ENCODE data around the gene ZNF319.

ZNF319 gene

DNA sequence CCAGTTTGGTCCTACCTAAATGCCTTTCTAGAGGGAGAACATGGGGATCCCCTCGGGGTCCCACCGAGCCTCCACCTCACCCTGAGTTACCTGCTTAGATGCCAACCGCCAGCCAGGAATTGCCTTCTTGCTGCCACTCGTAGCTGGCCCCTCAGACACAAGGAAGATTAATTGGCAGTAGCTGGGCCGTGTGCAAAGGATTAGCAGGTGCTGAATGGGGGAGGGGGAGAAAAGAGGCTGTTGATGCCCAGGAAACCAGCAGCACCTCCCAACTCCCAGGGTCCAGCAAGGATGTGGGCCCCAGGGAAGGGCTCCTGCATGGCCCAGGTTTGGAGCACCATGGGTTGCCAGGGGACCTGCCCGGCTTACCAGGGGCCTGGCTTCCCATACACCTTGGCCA lies 29.5 kb downstream of the ZNF319 start, which contains the start of gene CNGB1:
Gene CNGB1, minus strand, starts transcription at position 159 of the 400 bp plus-strand sequence. CDS start 3,842 bp downstream, outside the sequence.
- DNase-seq: no peak

- no peak for DNase-seq
These were observed 30.2 kb downstream of the ZNF319 start for GRCh38 chr16:57970319-57970718.

DNA sequence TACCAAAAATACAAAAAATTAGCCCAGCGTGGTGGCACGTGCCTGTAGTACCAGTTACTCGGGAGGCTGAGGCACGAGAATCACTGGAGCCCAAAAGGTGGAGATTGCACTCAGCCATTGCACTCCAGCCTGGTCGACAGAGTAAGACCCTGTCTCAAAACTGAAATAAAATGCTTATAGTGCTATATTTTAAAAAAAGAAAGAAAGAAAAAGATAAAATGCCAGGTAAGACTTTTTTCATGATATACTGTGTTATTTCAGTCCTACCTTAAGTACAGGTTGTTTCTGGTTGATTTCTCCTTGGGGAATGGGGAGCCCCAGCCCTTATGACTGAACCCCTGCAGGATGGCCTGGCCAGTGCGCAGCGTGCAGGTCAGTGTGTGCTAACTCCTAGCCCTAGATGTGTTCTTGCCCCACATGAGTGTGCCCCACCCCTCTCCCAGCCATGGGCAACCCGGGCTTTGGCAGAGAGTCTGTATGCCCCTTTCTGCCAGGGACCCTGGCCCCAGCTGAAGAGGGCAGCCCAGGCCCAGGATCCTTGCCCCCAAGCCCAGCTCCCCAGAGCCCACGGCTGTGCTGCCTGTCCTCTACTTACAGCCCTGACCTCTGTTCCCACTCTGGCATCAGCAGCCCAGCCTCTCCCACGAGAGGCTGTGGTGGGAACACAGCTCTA lies 30.9 kb downstream of the ZNF319 start:
- no peak for DNase-seq

DNA sequence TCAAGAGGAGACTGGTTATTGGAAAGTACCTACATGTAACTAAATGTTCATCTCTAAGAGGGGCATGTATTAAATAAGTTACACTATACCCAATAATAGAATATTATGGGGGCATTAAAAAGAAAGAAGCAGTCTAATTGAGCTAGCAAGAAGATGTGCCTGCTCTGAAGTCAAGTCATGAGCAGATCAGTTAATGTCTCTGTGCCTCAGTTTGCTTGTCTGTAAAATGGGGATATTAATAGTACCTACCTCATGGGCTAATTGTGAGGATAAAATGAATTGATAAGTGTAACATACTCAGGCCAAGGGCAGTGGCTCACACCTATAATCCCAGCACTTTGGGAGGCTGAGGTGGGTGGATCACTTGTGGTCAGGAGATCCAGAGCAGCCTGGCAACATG lies 32.6 kb downstream of the ZNF319 start:
- no peak for DNase-seq

DNA sequence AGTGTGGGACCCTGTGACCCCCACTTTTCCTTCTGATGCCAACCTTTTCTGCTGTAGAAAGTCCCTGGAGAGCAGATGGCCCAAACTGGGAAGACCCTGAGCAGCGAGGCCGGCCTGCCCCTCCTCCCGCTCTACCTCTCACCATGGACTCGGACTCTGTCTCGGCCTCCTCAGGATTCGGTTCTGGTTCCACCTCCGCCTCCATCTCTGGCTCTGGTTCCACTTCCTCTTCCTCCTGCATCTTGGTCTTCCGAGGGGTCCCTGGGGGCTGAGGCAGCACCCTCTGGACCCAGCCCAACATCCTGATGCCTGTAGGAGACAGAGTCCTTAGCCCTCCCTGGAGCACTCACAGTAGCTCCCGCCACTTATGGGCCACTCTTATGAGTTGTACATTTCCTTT lies 33.5 kb downstream of the ZNF319 start:
- no peak for DNase-seq

DNA sequence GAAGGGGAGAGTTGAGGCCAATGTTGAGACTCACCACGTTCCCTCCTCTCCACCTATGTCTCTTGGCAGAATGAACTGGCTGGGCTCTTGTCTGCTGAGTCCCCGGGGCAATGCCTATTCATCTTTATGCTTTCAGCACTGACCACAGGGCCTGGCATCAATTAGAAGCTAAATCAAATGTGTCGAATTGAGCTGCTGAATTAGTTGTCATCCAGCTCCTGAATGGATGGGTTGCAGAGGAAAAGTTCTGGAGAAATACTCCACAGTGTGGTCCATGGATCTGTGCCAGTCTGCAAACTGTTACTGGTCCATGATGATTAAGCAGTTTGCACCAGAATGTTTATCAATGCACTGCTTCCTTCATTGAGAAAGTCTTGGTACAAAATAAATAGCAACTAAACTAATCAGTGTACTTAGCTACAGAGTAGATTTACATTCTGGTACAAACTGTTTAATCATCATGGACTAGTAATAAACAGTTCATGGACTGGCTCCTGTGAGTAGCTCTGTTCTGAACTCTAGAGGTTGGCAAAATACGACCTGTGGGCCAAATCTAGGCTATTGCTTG lies 34.2 kb downstream of the ZNF319 start:
- DNase-seq: no peak

- no peak for DNase-seq
These were observed 36.2 kb downstream of the ZNF319 start for GRCh38 chr16:57964157-57964700.

- DNase-seq: no peak
These were observed 37.7 kb downstream of the ZNF319 start for GRCh38 chr16:57962756-57963155.

- DNase-seq: no peak
These were observed 38.4 kb downstream of the ZNF319 start for GRCh38 chr16:57962046-57962445.

- no peak for DNase-seq
These were observed 38.9 kb downstream of the ZNF319 start for GRCh38 chr16:57961538-57961937.

DNA sequence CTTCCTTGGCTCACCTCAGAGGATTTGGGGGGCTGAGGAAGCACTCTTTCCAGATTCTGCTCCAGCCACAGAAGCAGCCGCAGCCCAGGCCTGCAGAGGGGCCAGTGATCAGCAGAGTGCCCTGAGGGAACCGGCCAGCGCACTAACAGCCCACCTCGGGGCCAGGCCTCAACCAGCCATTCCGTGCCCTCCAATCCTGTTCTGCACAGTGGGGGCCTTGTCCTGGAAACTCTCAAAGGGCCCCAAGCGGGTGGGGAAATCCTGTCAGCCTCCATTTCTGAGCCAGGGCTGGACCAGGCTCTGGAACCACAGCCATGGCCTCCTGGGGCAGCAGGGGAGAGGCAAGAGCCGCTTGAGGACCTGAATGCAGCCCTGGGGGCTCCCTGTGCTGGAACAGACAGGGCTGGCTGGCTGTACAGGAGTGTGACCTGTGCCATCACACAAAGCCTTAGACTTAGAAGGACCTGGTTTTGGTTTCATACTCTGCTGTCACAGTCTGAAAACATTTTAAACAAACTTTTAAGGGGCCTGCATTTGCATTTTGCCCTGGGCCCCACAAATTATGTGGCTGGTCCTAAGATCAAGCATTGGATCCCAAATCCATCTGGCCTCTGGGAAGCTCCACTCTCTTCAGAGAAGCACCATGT lies 39.5 kb downstream of the ZNF319 start:
- DNase-seq: no peak

DNA sequence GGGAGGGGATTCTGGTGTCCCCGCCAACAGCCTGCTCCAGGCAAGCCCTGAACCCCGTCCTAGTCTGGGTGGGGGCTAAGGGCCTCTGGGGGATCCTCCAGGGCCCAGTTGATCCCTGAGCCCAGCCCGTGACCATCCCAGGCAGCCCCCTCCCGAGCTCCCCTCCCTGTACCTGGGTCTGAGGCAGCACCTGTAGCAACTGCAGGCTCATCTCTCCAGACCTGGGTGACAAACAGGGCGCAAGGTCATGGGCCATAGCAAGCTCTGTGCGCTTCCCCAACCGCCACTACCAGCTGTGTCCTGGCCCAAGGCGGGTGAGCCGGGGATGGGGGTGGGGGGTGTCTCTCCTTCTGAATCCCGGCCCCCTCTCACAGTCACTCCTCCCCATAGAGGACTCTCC lies 40.2 kb downstream of the ZNF319 start:
- no peak for DNase-seq

- no peak for DNase-seq
These were observed 40.7 kb downstream of the ZNF319 start for GRCh38 chr16:57959804-57960203.

GRCh38 chr16:57959121-57959520 lies 41.4 kb downstream of the ZNF319 start:
- DNase-seq: no peak

GRCh38 chr16:57958544-57958943 lies 41.9 kb downstream of the ZNF319 start:
- no peak for DNase-seq

DNA sequence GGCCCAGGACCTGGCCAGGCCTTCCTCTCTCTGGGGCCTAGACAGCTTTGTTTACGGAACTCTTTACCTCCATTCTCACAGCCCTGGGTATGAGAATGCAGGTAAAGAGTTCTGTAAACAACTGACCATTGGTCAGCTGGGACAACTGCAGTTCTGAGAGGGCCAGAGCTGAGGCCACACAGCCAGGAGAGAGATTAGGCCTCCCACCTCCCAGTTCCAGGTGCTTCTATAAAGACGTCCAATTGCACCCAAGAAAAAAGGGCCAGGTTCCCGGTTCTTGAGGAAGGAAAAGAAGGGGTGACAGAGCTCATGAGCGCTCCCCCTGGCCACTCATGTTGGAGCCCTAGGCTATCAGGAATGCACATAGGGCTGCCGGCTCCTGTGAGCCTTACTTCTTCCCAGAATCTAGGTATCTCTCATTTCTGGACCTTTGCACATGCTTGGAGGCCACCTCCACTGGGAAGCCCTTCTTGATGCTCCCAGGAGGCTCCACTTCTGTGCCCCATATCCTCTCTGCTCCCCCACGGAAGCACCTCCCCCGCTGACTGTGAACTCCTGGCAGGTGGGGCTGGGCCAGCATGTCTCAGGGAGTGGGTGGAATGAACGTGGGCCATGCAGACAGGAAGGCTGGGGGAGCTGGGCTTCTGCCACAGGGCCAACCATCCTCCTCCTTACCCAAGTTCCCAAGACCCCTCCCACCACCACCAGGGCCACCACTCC lies 42.6 kb downstream of the ZNF319 start:
- DNase-seq: no peak

- no peak for DNase-seq
These were observed 43.4 kb downstream of the ZNF319 start for GRCh38 chr16:57956924-57957672.

- DNase-seq: no peak
These were observed 44.1 kb downstream of the ZNF319 start for GRCh38 chr16:57956270-57956808.

- DNase-seq: no peak
These were observed 44.8 kb downstream of the ZNF319 start for GRCh38 chr16:57955572-57956188.

DNA sequence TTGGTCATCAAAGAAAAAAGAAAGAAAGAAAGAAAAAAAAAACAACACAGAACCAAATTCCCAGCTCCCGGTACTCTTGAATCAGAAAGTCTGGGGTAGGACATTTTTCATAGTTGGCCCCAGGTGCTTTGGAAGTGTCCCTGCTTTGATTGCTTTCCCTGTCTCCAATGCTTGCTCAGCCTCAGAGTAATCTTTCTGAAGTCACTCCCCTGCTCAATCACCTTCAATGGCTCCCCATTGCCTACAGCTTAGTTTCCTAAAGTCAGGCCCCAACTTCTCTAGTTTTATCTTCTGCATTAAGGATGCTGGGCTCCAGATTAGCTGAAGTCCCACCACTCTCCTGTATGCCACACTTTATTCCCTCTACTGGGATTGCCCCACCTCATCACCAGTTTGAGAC lies 46.6 kb downstream of the ZNF319 start:
- DNase-seq: no peak

DNA sequence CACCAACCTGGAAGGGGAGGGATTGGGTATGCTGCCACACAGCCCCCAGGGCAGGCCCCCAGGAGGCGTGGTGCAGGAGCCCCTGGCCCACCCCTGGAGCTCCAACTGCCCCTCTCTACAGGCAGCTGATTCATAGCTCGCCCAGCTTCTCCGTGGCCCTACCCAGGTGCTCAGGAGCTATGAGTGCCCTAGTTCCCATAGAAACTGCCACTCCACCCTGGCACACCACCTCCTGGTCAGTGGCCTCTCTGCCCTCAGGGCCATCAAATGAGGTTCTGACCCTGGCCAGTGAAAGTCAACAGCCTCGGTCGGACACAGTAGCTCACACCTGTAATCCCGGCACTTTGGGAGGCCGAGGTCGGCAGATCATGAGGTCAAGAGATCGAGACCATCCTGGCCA lies 47.6 kb downstream of the ZNF319 start:
- DNase-seq: no peak
